NCI-H2171 treated with DMSO at 0.1 percent for 48 hours (cell line): ENCODE results near the gene NLRP6.
"Not testable (repeated sequence)": the region's sequence is repeated elsewhere in the genome, so short reads cannot be mapped to it uniquely, and the experiment has no call there.

Experiments used
- DNase-seq: peaks from one replicate; lab custom pipeline; 2025; lab: John Stamatoyannopoulos, UW

NLRP6 gene

DNA sequence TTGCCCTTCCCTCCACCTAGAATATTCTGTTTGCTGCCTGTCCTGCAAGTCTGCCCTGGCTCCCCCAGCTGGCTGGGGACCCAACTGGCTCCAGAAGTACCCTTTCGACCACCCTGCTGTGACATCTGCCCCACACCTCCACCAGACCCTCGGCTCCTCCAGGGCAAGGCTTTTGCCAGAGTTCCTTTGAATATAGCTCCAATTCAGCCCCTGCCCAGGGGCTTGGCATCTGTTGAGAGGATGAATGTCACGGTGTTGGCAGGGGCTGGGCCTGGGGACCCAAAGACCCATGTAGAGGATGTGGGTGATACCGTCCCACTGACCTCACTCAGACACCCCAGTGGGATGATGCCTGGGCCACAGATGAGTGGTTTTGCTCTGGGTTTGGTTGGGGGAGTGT, 4.0 kb downstream of the NLRP6 start:
- no peak for DNase-seq

DNA sequence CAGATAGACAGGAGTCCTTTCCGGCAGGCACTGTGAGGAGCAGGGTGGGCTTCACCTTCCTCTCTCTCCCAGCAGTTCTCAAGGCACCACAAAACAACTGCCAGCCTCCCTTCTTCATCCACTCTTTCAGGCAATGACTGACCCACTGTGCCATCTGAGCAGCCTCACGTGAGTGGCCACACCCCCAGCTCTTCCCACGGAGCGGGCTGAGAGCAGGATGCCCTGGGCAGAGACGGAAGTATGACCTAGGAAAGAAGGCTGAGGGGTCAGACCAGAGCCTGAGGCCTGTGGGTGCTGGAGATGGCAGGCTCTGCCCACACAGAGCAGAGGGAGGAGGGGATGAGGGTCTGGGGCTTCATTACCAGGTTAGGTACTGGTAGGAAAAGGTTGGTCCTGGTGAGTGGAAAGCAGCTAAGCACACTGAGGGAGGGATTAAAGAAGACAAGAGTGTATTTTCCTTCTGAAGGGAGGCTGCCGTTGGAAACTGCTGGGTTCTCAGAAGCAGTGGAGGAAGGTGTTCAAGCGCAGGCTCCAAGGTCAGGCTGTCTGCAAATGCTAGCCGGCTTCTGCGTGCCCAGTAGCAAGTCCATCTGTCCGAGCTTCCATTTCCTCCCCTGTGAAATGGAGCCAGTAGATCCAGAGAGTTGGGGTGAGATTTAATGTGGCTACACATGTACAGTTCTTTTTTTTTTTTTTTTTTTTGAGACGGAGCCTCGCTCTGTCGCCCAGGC, 4.6 kb downstream of the NLRP6 start:
- DNase-seq, result no peak

GRCh38 chr11:283405-284104, 5.3 kb downstream of the NLRP6 start:
- DNase-seq, result no peak

- no peak for DNase-seq
Observed at GRCh38 chr11:284105-285020, 6.2 kb downstream of the NLRP6 start.

DNA sequence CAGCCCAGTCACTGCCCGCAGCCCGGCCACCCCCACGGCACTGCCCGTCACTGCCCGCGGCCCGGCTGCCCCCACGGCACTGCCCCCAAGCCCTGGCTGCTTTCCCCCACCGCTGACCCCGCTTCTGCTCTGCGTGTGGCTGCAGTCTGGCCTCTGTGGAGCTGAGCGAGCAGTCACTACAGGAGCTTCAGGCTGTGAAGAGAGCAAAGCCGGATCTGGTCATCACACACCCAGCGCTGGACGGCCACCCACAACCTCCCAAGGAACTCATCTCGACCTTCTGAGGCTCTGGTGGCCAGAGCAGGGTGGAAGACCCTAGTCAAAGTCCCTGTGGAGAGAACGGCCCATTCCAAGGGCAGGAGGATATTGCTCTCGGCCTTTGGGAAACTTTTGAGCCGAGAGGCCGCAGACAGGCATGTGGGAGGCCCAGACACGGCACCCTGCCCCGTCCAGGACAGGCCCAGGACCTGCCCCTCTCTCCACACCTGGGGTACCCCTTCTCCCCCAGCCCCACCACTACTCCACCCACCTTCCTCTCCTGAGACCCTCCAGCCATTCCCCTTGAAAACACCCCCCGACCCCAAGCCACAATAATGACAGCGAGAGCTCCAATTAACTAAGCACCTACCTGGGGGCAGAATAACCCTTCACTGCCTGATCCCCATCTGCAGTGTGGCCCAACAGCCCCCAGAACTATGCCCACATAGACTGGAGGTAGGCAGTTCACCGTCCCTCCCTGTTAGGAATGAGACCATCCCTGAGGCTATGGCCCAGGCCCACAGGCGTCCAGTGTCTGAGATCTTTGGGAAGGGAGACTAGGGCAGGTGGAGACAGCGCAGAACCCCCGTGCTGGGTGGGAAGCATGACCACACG, 7.0 kb downstream of the NLRP6 start:
- DNase-seq, result no peak

GRCh38 chr11:285894-286220, 7.7 kb downstream of the NLRP6 start:
- DNase-seq, result no peak

- DNase-seq, result not testable (repeated sequence)
Observed at GRCh38 chr11:286977-287820, 9.0 kb downstream of the NLRP6 start.

GRCh38 chr11:287821-288477, 9.7 kb downstream of the NLRP6 start:
- no peak for DNase-seq

DNA sequence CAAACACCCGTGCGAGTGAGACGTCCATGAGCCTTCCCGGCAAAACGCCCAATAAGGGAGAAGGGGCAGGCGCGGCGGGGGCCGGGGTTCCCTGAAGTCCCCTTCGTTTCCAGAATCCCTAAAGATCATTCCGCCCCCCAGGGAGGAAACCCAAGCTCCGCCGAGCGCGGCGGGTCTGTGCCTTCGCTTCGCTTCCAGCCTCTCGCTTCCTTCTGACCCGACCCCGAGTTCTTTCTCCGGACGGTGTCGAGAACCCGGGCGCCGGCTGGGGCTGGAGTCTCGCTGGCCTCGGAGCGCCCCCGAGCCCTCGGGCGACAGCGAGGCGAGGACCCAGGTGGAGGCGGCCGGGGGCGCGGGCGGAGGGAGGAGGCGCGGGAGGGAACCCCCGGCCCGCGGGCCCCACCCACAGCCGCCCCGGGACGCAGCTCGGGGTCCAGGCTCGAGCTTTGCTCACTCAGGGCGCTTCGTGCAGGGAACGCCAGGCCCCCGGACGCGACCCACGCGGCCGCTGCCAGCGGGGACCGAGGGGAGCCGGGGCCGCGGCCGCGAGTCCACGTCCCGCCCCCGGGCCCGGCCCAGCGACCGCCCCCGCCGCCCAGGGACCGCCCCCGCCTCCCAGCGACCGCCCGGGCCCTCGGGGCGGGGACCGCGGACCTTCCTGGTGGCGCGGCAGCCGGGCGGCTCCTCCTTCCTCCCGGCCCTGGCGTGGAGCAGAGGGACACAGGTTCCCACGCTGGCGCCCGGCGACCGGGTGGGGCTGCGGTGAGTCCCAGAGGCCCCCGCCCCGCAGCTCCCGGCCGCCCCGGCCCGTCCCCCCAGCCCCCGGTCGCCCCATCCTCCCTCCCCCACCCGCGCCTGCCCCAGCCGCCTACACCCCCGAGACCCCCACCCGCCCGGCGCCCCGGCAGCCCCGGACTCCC, 10.5 kb downstream of the NLRP6 start, which contains the start of gene PGGHG:
Gene PGGHG, plus strand, starts transcription at position 649 of the 920 bp plus-strand sequence. CDS start 691 bp downstream, outside the sequence.
- DNase-seq, result no peak

DNA sequence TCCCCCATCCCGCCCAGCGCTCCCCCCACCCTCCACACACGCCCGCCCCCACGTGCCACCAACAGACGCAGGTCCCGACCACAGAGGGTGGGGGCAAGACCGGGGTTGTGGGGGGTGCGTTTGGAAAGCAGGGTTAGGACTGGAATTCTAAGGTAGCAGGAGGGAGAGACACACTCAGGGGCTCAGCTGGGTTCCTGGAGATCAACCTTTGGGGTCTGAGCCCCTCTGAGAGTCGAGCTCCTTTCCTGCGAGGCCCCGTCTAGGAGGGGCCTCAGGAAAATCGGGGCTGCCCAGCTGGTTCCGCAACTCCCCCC, 11.1 kb downstream of the NLRP6 start:
- DNase-seq, result no peak

DNA sequence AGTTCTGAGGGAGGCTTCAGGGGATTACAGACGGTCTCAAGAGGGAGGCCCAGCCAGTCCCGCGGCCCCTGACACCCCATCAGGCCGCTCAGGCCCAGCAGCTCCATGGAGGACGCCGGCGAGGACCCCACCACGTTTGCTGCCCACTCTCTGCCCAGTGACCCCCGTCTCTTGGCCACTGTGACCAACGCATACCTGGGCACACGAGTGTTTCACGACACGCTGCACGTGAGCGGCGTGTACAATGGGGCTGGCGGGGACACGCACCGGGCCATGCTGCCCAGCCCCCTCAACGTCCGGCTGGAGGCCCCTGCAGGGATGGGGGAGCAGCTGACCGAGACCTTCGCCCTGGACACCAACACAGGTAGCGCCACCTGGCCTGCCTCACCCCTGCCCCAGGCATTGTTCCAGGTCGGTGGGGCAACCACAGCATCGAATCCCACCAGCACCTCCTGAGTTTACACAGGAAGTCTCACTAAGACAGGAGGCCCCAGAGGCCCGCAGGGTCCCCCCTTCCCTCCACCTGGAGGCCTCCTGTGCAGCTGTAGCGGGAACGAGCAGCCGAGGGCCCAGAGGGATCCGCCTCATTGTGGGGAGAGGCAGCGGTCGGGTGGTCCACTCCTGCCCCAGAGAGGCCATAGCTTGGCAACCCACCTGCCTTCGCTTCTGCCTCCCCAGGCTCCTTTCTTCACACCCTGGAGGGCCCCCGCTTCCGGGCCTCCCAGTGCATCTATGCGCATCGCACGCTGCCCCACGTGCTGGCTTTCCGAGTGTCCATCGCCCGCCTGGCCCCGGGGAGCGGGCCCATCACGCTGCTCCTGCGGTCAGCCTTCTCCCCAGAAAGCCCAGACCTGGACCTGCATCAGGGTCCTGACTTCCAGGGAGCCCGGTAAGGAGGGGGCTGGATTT, 11.8 kb downstream of the NLRP6 start:
- no peak for DNase-seq

GRCh38 chr11:290621-291231, 12.5 kb downstream of the NLRP6 start:
- no peak for DNase-seq

DNA sequence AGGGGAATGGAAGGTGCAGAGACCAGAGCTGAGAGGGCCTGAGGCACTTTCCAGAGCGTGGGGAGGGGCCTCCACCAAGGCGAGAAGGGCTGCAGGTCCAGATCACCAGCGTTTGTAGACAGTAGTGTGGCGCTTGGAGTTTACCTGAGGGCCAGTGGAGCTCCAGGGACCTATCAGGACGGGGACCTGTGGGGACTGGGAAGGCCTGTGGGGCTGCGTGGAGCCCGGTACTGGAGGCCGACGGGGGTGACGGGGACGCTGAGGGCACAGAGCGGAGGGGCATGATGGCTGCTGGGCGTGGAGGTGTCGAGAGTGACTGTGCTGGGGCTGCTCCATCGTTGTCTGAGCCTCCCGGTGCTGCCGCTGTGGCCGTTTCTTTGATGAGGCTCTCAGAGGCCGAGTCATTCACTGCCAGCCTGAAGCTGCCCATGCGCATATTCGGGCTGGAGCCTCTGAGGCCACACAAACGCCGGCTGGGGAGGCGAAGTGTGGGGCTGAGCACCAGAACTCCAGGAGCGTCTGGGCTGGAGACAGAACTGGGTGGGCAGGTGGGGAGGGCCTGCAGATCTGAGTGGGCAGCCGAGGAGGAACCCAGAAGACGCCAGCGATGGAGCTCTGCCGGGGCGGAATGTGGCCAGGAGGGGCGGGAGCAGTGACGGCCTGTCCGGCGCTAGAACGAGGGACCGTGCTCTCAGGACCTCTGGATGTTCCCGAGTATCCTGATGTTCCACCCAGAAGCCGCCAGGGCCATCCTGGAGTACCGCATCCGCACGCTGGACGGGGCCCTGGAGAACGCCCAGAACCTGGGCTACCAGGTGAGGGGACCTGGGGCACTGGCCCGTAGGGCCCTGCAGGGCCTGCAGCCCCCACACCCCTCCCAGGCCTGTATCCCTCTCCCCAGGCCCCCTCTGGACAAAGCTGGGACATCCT, 13.3 kb downstream of the NLRP6 start:
- no peak for DNase-seq

DNA sequence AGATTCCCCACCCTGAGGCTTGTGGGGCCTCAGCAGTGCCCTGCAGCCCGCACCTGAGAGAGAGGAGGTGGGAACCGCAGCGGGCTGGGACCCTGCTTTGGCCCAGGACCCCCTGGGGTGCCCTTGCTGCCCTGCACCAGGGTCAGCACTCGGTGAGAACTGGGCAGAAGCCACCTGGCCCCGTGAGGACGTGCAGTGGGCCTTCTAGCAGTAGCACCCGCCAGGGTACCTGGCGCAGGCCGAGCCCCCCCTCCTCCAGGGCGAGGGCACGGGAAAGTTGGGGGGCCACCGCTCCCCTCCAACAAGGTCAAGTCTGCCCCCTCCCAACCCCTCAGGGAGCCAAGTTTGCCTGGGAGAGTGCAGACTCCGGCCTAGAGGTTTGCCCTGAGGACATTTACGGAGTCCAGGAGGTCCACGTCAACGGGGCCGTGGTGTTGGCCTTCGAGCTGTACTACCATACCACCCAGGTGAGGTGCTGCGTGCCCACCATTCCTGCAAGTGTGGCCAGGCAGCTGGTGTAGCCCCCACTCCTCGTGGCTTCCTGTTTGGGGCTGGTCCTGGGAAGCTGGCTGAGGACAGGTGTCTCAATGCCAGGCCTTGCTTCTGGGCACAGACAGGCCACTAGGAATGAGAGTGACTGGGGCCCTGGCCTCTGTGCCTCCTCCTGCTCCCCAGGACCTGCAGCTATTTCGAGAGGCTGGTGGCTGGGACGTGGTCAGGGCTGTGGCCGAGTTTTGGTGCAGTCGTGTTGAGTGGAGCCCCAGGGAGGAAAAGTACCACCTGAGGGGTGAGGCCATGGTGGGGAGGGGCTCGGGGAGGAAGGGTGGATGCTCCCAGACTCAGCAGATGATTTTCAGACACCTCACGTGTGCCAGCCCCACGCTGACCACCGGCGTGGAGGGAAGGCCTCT, 14.3 kb downstream of the NLRP6 start:
- DNase-seq, result no peak

- no peak for DNase-seq
Observed at GRCh38 chr11:293271-293851, 15.2 kb downstream of the NLRP6 start.
